Activated B cell treated with CpG ODN at 0.5 μM for 24 hours (primary cell): ENCODE data around the gene CFAP69. TPM values are rescaled to one million over a fixed set of nuclear protein-coding genes. Genes with fewer than 3 reads are reported as not detected.
A peak's percentile ranks its signal among the peaks of the same experiment; 100 is the strongest.

ENCODE experiments used
- ATAC-seq: fragments of 200-7000 bp; cut with Tn5 transposase; one replicate; pipeline ENCODE4 v1.10.0; 2021; ENCODE audit warnings: low read depth, mild to moderate bottlenecking, moderate library complexity
- CTCF ChIA-PET: fragments of 350-600 bp; sonication (Branson Sonifier 250); formaldehyde crosslinking; loops from one replicate; lab custom pipeline; 2021; ENCODE audit warnings: antibody characterized with exemption; lab: Charles Lee
- POLR2A ChIA-PET: fragments of 350-600 bp; sonication (Branson Sonifier 250); formaldehyde crosslinking; loops from one replicate; lab custom pipeline; 2021; ENCODE audit warnings: antibody characterized with exemption; lab: Charles Lee
- DNase-seq: peaks from one replicate; pipeline ENCODE4 v3.0.0; 2022
- H3K27ac Mint-ChIP-seq: one replicate; pipeline ENCODE4 v1.8.0; 2020; ENCODE audit warnings: mixed read lengths
- H3K27me3 Mint-ChIP-seq: one replicate; pipeline ENCODE4 v1.8.0; 2021; ENCODE audit warnings: mixed read lengths
- H3K36me3 Mint-ChIP-seq: one replicate; pipeline ENCODE4 v1.8.0; 2021; ENCODE audit warnings: low read depth, mixed read lengths
- H3K4me1 Mint-ChIP-seq: one replicate; pipeline ENCODE4 v1.8.0; 2021; ENCODE audit warnings: mixed read lengths
- H3K4me3 Mint-ChIP-seq: one replicate; pipeline ENCODE4 v1.8.0; 2020; ENCODE audit warnings: mild to moderate bottlenecking, mixed read lengths
- H3K9me3 Mint-ChIP-seq: one replicate; pipeline ENCODE4 v1.8.0; 2020; ENCODE audit warnings: mixed read lengths
- CTCF ChIP-seq: fragments of 200-600 bp; IDR thresholded peaks from one replicate; pipeline ENCODE4 v1.8.0; 2022; ENCODE audit warnings: antibody characterized with exemption, mild to moderate bottlenecking
- intact Hi-C: fragments of 100-400 bp; cut with micrococcal nuclease; formaldehyde crosslinking; loops from one replicate; pipeline ENCODE4 v1.15.1; 2024
- total RNA-seq: library from RNA; stranded (reverse); gene quantifications from 2 replicates; pipeline ENCODE4 v1.2.3, GENCODE V29; 2022

The CFAP69 gene
- total RNA-seq, 1 donor from 2014 or later: 0.62 TPM

DNA sequence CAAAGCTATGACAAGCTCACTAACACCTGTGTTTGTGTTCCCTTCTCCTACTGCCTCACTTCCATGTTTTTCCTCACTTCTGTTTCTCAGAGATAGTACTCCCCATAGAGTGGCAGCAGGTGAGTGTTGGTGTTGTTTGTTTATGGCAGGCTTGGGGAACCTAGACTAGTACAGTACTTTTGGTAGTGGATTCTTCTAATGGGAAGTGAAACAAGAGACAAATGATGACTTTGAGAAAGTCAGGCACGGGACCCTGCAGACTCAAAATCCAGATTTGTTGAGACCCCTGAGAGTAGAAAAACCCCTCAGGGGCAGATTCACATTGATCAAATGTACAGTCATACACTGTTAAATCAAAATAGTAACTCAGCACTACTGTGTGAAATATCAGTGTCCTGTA is 6.4 kb upstream of the CFAP69 start:
- ChIA-PET POLR2A (no interaction called here), CTCF (no interaction called here)
- Mint-ChIP-seq H3K27me3 (peaks cover 15% of the 10 kb centered on the region), H3K36me3 (no peaks in the 10 kb centered on the region), H3K4me3 (no peak overlapping the region), H3K27ac (no peak overlapping the region), H3K4me1 (peaks cover 6% of the 10 kb centered on the region), H3K9me3 (no peaks in the 10 kb centered on the region)
- DNase-seq: no peak
- intact Hi-C loops: no loop called here
- ATAC-seq: no peak
- TF ChIP-seq CTCF: no peak

GRCh38 chr7:90239050-90239449 is 5.9 kb upstream of the CFAP69 start:
- POLR2A ChIA-PET: no interaction called here
- Mint-ChIP-seq H3K27me3 (peaks cover 20% of the 10 kb centered on the region), H3K4me3 (no peak overlapping the region), H3K36me3 (no peaks in the 10 kb centered on the region), H3K4me1 (peaks cover 7% of the 10 kb centered on the region), H3K27ac (no peak overlapping the region), H3K9me3 (no peaks in the 10 kb centered on the region)
- no peak for DNase-seq
- no peak for ATAC-seq
- CTCF ChIA-PET: no interaction called here
- TF ChIP-seq CTCF: no peak
- intact Hi-C loops: no loop called here

DNA sequence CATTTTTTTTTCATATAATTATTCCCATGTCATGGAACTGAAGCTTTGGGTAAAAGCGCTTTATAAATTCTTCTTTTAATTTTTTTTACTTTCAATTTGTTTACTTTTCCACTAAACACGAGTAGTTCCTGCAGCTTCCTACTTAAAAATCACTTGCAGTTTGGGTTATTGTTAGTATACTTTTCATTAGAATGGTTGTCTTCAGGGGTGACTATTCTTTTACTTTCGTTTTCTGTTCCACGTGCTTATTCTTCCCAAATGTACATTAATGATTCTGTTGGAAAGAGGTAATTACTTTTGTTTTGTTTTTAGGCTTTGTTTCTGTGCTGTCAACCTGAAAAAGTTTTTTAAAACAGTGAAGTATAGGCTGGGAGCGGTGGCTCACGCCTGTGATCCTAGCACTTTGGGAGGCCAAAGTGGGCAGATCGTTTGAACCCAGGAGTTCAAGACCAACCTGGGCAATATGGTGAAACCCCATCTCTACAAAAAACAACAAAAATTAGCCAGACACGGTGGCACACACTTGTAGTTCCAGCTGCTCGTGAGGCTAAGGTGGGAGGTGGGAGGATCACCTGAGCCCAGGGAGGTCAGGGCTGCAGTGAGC is 5.2 kb upstream of the CFAP69 start:
- H3K9me3 Mint-ChIP-seq: no peaks in the 10 kb centered on the region
- peaks cover 13% of the 10 kb centered on the region for H3K4me1 Mint-ChIP-seq
- ChIA-PET POLR2A (no interaction called here), CTCF (no interaction called here)
- no peak for ATAC-seq
- H3K27ac Mint-ChIP-seq: no peak overlapping the region
- no peak overlapping the region for H3K4me3 Mint-ChIP-seq
- no peak for DNase-seq
- intact Hi-C loops: loop anchor here (10.0 kb wide), 2 partner anchors 355 to 1025 kb away; partner anchors contain the start of genes CDK14 and FZD1
- H3K27me3 Mint-ChIP-seq: peaks cover 26% of the 10 kb centered on the region
- no peak for TF ChIP-seq CTCF
- H3K36me3 Mint-ChIP-seq: peaks cover under 1% of the 10 kb centered on the region

GRCh38 chr7:90242369-90243168 is 2.4 kb upstream of the CFAP69 start:
- Mint-ChIP-seq H3K9me3 (no peaks in the 10 kb centered on the region), H3K27me3 (peaks cover 38% of the 10 kb centered on the region), H3K36me3 (peaks cover 2% of the 10 kb centered on the region), H3K4me3 (peak overlapping the region; percentile 28), H3K4me1 (peaks cover 29% of the 10 kb centered on the region), H3K27ac (peak overlapping the region; percentile 57)
- ATAC-seq (peak; percentile 25), DNase-seq (no peak)
- intact Hi-C loops: loop anchor here (10.0 kb wide), 2 partner anchors 352 to 1022 kb away; partner anchors contain the start of genes CDK14 and FZD1
- TF ChIP-seq CTCF: no peak
- ChIA-PET CTCF (no interaction called here), POLR2A (no interaction called here)

GRCh38 chr7:90243556-90243955 is 1.4 kb upstream of the CFAP69 start:
- CTCF ChIA-PET: no interaction called here
- Mint-ChIP-seq H3K27ac (no peak overlapping the region), H3K9me3 (no peaks in the 10 kb centered on the region), H3K4me3 (peak overlapping the region; percentile 9), H3K36me3 (peaks cover 2% of the 10 kb centered on the region), H3K27me3 (peaks cover 35% of the 10 kb centered on the region), H3K4me1 (peaks cover 29% of the 10 kb centered on the region)
- intact Hi-C loops: loop anchor here (10.0 kb wide), 2 partner anchors 351 to 1021 kb away; partner anchors contain the start of genes CDK14 and FZD1
- ATAC-seq (no peak), DNase-seq (no peak)
- no peak for TF ChIP-seq CTCF
- POLR2A ChIA-PET: no interaction called here
